HG02885 (cell line): ENCODE data around the gene MRPS27.

Source experiments
- ATAC-seq: cut with Tn5 transposase; IDR thresholded peaks from one replicate; pipeline ENCODE4 v1.9.1; 2021; ENCODE audit warnings: mild to moderate bottlenecking; ENCODE audit not compliant: unreplicated experiment, poor library complexity

The MRPS27 gene

DNA sequence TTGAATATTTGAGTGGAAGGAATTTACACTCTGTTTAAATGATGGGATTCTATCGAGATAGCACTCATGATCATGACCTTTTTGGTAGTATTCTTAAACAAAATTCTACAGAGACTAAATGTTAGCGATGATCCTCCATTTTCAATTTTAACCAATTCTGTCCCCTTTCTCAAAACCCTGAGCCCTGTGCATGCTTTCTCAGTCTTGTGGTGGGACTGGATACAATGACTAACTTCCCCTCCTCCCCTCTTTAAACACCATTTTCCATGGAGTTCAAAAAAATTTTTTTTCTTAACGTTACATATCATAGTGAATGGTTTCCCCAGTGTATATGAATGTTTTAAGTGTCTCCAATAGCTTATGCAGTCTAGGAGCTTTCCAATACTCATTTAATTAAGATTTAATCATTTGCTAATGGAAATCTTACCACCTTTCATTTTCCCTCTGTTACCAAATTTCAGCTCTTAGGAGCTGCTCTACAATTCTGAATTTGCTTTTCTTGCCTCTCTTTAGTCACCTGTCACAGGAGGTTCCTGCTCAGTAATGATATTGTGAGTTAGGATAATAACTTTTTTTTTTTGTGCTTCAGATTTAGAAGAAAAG is 111.6 kb downstream of the MRPS27 start:
- ATAC-seq = no peak

- ATAC-seq = no peak
These were observed 113.0 kb downstream of the MRPS27 start for GRCh38 chr5:72206994-72207393.

DNA sequence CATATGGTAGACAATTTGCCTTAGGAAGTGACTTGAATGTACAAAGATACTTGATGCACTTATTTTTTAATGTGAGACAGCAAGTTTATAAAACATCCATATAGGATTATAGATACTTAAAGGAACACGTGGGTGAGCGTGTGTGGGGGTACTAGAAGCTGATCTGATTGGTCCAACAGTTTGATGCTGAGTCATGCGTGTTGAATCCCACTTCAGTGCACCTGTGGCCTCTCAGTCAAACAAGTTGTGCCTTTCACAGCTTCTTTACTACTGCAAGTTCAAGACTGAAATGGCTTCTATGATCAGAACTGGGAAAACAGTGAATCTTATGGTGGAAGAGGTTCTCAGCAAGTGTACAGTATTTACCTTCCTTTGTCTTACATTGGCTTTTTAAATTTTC is 113.9 kb downstream of the MRPS27 start:
- no peak for ATAC-seq

- ATAC-seq = no peak
These were observed 114.5 kb downstream of the MRPS27 start for GRCh38 chr5:72205431-72206009.

- ATAC-seq = no peak
These were observed 115.1 kb downstream of the MRPS27 start for GRCh38 chr5:72204946-72205345.

DNA sequence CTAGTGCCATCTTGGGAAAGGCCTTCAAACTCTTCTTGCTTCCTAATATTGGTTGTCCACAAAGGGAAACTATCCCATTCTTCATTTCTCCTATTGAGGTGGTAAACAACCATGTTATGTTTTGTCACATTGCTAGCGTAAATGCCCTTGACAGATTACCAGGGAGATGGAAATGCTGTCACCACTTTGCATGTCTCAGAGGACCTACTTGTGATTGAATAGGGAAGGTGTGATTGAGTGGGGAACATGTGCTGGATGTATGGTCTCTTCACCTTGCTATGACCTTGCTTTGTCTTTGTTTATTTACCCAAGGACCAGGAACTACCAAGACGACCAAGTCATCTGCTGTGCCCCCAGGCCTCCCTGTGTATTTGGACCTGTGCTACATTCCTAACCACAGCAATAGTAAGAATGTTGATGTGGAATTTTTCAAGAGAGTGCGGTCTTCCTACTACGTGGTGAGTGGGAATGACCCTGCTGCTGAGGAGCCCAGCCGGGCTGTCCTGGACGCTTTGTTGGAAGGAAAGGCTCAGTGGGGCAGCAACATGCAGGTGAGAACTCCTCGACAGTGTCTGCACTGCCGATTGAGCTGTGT is 116.7 kb downstream of the MRPS27 start:
- no peak for ATAC-seq

GRCh38 chr5:72202331-72202825 is 117.7 kb downstream of the MRPS27 start:
- ATAC-seq = no peak

DNA sequence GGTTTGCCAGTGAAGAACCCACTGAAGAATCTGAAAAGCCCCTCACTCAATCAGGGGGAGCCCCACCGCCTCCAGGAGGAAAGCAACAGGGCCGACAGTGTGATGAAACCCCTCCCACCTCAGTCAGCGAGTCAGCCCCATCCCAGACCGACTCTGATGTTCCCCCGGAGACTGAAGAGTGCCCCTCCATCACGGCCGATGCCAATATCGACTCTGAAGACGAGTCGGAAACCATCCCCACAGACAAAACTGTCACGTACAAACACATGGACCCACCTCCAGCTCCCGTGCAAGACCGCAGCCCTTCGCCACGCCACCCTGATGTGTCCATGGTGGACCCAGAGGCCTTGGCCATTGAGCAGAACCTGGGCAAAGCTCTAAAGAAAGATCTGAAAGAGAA is 120.4 kb downstream of the MRPS27 start:
- ATAC-seq = no peak

- ATAC-seq = no peak
These were observed 122.6 kb downstream of the MRPS27 start for GRCh38 chr5:72197393-72197792.

DNA sequence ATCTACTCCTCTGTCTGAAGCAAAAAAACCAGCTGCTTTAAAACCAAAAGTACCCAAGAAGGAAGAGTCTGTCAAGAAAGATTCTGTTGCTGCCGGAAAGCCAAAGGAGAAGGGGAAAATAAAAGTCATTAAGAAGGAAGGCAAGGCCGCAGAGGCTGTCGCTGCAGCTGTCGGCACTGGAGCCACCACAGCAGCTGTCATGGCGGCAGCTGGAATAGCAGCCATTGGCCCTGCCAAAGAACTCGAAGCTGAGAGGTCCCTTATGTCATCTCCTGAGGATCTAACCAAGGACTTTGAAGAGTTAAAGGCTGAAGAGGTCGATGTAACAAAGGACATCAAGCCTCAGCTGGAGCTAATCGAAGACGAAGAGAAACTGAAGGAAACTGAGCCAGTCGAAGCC is 124.5 kb downstream of the MRPS27 start:
- no peak for ATAC-seq

DNA sequence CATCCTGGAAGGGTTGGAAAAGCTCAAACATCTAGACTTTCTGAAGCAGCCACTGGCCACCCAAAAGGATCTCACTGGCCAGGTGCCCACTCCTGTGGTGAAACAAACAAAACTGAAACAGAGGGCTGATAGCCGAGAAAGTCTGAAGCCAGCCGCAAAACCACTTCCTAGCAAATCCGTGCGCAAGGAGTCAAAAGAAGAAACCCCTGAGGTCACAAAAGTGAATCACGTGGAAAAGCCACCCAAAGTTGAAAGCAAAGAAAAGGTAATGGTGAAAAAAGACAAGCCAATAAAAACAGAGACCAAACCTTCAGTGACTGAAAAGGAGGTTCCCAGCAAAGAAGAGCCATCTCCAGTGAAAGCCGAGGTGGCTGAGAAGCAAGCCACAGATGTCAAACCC is 125.2 kb downstream of the MRPS27 start:
- ATAC-seq = peak; percentile 98

DNA sequence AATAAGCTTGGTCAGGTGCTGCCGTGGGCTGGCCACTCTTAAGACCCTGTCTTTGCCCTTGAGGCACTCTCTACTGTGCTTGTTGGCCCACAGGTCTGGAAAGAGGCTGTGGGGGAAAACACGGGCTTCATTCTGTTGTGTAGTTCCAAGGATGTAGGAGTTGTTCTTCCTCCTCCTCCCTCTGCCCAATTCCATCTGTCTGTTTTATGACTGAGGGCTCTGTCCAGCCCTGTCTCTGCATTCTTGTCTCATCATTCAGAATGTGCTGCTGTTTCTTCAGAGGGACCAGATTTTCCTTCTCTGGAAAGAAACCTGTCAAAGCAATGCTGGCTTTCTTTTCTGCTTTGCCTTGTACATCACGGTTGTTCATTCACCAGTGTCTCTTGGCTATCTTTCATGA is 128.6 kb downstream of the MRPS27 start:
- no peak for ATAC-seq

DNA sequence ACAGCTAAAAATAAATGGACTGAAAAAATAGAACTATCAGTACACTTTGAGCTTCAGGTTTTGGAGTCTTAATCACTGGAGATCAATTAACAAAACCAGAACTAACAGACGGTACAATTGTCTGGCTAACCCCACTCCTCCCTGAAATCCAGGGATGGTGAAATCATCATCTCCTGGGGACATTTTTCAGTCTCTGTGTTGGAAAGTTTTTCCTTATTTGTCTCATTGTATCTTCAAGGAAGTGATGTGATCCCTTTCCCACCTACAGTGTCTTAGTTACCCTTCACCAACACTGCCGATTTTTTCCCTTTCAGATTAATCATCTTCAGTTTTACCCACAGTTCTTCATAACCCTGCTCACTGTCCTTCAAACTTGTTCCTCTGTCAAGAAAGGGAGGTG is 130.9 kb downstream of the MRPS27 start:
- no peak for ATAC-seq

GRCh38 chr5:72188166-72188565 is 131.9 kb downstream of the MRPS27 start:
- ATAC-seq = no peak

GRCh38 chr5:72187388-72188075 is 132.5 kb downstream of the MRPS27 start:
- ATAC-seq = no peak

GRCh38 chr5:72185496-72186329 is 134.3 kb downstream of the MRPS27 start:
- no peak for ATAC-seq

DNA sequence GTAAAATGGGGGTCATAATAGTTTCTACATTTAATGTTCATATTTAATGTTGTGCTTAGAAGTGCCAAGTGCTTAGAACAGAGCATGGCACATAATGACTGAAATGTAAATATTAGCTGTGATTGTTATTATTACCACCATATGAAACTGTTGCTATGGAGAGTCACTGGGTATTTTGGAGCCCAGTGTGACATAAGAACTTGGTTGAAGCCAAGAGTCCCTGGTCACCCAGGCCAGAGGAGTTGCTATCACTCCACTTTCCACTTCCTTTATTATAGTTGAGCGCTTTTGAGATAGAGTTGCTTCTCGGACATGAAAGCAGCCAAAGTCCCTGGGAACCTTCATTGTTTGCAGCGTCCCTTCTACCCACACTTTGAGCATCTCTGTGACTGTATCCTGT is 135.6 kb downstream of the MRPS27 start:
- no peak for ATAC-seq

DNA sequence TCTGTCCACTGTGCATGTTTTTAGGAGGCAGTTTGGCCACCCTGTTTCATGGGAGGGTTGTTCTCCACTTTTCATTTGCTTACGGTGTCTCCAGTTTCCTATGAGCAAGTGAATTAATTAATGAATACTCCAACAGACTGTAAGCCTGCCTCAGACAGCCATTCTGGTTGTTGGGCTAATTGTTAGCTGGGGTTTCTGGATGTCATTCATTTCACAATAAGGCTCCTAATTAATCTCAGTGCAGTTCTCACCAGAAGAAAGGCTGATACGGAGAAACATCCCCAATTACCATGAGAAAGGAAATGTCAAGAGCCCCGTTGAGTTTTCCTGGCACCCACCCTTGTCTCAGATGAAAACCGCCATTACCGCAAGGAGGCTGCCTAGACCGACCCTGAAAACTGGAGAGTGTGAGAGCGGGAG is 136.9 kb downstream of the MRPS27 start:
- ATAC-seq = no peak

DNA sequence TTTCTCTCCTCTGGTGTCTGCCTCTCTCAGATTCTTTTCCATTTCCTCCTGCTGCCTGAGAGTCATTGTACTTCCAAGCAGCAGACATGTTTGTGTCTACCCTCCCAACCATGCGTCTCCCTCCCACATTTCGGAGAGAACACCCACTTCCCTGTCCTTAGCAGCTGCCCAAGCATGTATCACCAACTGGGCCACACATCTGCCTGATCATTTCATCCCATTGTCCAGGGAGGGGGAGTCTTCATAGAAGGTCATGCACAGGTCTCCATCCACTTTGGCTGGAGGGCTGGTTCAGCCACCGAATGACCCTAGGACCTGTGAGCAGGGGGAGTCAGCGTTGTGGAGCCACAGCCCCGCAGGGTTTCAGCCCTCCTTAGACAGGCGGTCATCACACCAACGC is 137.4 kb downstream of the MRPS27 start:
- no peak for ATAC-seq

GRCh38 chr5:72180925-72181324 is 139.1 kb downstream of the MRPS27 start:
- ATAC-seq = no peak
